Activated naive CD4-positive, alpha-beta T cell treated with Interleukin-2 at 50 U/mL for 16 hours (primary cell): ENCODE results near the gene MAML1.
"Not testable (repeated sequence)": the region's sequence is repeated elsewhere in the genome, so short reads cannot be mapped to it uniquely, and the experiment has no call there.

Experiments
- DNase-seq: peaks from one replicate; pipeline ENCODE4 v3.0.0-alpha.2; 2020

The MAML1 gene

DNA sequence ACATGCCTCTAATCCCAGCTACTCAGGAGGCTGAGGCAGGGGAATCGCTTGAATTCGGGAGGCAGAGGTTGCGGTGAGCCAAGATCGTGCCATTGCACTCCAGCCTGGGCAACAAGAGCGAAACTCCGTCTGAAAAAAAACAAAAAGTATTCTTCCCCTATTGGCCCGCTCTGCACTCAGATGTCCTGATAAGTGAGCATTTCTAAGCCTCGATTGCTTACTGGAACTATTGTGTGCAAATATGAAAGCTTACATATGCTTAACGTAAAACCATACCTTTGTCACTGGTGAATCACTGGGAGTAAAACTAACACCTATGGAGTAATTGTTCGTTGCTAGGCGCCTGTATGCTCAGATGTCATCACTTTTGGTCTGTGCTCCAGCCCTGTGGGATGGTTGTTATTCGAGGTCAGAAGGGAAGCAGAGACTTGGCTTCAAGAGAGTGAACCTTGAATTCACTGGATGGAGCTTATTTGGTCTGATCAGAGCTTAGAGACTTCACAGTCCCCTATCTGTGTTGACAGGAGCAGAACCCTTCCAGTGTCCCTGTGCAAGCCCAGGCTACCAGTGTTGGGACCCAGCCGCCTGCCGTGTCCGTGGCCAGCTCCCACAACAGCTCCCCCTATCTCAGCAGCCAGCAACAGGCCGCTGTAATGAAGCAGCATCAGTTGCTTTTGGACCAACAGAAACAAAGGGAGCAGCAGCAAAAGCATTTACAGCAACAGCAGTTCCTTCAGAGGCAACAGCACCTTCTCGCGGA lies 35.9 kb downstream of the MAML1 start:
- DNase-seq, result no peak

GRCh38 chr5:179769271-179769670 lies 36.6 kb downstream of the MAML1 start:
- no peak for DNase-seq

GRCh38 chr5:179769796-179770195 lies 37.2 kb downstream of the MAML1 start:
- no peak for DNase-seq

DNA sequence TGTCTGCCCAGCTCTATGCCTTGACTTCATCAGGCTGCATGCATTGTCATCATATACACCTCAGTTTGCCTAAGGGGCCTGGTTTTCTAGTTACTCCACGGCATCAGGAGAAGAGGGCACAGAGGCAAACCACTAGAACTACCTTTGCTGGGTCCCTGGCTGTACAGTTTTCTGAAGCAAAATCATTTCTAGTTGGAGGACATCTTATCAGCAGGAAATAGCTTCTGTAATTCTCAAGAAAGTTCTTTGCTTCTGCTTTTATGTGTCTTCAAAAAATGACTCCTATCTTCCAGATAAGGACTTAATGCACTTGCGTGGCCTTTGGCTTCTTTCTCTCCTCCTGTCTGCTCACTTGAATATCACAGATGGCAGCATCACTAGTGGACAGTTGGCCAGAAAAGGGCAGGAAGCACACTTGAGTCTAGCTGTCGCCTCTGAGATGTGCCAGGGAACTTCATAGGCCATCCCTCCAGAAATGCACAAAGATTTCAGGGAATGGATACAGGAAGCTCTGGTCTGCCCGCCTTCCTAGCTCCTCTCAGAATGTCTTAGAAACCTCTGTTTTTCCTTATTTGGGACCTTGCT lies 38.8 kb downstream of the MAML1 start:
- DNase-seq, result no peak

GRCh38 chr5:179772351-179772750 lies 39.7 kb downstream of the MAML1 start:
- no peak for DNase-seq

- DNase-seq, result no peak
These were observed 41.0 kb downstream of the MAML1 start for GRCh38 chr5:179773686-179774040.

DNA sequence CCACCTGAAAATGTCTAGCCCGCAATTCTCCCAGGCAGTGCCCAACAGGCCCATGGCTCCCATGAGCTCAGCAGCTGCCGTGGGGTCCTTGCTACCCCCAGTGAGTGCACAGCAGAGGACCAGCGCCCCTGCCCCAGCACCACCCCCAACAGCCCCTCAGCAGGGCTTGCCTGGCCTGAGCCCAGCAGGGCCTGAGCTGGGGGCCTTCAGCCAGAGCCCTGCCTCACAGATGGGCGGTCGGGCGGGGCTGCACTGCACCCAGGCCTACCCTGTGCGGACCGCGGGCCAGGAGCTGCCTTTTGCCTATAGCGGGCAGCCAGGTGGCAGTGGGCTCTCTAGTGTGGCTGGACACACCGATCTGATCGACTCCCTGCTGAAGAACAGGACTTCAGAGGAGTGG lies 41.8 kb downstream of the MAML1 start:
- DNase-seq, result no peak

- DNase-seq, result no peak
These were observed 43.9 kb downstream of the MAML1 start for GRCh38 chr5:179776411-179776938.

- no peak for DNase-seq
These were observed 44.8 kb downstream of the MAML1 start for GRCh38 chr5:179777456-179777855.

DNA sequence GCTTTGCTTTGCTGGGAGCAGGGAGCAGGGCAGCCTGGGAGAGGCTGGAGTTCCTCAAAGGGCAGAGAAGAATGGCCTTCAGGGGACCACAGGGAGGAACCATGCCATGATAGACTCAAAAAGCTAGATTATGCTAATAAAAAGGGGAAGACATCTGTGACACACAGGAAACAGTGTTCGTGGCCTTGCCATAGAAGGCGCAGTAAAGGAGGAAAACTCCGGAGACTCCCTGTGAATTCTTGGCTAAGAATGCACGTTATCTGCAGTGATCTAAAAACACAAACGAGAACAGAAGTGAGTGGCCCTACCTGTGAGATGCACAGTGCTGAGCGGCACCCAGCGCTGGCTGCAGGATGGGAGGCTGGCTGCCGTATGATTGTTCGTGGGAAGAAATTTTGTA lies 45.3 kb downstream of the MAML1 start:
- DNase-seq, result no peak

GRCh38 chr5:179778591-179778990 lies 46.0 kb downstream of the MAML1 start:
- DNase-seq, result no peak

DNA sequence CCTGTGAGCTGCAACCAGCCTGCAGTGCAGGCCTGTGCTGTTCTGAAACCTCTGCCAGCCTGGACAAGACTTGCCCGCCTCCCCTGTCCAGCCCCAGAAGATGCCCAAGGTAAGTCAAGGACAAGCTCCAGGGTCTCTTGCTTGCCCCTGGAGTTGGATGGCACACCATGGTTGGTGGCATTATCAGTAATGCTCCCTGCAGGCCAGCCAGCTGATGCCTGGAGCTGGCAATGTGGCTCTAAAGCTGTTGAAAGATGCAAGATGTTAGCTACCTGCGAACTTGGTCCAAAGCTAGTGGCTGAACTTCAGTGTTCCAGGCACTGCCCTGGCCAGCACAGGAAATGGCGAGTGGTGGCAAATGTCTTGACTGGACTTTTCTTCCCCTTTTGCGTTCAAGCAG lies 47.2 kb downstream of the MAML1 start:
- DNase-seq, result no peak

GRCh38 chr5:179780362-179780761 lies 47.7 kb downstream of the MAML1 start:
- no peak for DNase-seq

GRCh38 chr5:179781846-179782245 lies 49.2 kb downstream of the MAML1 start:
- no peak for DNase-seq

DNA sequence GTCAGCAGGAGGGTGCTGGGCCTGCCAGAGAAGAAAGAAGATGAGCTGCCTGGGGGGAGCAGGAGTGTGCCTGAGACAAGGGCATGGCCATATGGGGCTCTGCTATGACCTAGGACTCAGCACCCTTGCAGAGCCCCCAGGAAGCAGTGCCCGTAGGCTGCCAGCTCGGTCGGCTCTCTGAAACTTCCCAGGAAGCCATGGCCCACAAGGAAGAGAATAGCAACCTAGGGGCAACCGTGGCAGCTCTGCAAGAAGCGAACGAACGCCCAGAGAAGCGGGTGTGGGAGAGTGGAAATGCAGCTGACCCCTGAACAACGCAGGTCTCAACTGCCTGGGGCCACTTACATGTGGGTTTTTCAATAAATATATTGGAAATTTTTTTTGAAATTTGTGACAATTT lies 50.5 kb downstream of the MAML1 start:
- DNase-seq, result no peak

GRCh38 chr5:179786861-179787260 lies 54.2 kb downstream of the MAML1 start:
- DNase-seq, result no peak

- no peak for DNase-seq
These were observed 55.7 kb downstream of the MAML1 start for GRCh38 chr5:179788193-179788854.

DNA sequence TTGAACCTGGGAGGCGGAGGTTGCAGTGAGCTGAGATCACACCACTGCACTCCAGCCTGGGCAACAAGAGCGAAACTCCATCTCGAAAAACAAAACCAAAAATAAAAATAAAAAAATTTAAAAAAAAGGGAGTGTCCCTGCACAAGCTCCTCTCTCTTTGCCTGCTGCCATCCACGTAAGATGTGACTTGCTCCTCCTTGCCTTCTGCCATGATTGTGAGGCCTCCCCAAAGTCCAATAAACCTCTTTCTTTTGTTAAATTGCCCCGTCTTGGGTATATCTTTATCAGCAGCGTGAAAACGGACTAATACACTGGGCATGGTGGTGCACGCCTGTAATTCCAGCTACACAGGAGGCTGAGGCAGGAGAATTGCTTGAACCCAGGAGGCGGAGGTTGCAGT lies 56.7 kb downstream of the MAML1 start:
- DNase-seq, result not testable (repeated sequence)

DNA sequence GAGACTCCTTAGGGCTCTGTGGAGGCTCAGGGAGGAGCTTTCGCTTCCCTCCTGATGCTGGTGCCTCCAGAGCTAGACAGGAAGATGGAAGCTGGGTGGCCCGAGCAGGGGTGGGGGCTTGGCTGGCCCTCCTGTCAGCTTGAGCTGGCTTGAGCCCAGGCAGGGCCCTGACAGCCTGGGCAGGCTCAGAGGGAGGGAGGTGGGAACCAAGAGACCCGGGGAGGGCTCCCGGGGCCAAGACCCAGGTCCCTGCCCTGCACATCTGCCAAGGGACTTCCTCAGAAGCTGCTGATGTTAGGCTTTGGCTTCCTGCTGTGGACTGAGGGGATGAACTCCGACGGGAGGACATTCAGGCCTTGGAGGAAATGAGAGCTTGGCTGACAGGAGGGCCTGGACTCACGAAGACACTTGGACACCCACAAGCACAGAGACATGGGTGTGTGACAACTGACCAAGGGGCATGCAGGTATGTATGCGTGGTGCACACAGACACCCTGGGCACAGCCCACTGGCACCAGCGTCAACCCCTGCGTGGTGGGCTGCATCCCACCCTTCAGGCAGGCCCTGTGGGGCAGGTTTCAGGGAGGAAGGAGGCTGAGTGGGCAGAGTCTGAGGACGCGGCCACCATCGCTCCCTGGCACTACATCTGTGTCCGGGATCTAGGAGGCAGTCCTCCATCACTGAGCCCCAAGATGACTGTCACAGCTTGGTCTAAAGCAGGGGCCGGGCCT lies 59.4 kb downstream of the MAML1 start:
- no peak for DNase-seq

DNA sequence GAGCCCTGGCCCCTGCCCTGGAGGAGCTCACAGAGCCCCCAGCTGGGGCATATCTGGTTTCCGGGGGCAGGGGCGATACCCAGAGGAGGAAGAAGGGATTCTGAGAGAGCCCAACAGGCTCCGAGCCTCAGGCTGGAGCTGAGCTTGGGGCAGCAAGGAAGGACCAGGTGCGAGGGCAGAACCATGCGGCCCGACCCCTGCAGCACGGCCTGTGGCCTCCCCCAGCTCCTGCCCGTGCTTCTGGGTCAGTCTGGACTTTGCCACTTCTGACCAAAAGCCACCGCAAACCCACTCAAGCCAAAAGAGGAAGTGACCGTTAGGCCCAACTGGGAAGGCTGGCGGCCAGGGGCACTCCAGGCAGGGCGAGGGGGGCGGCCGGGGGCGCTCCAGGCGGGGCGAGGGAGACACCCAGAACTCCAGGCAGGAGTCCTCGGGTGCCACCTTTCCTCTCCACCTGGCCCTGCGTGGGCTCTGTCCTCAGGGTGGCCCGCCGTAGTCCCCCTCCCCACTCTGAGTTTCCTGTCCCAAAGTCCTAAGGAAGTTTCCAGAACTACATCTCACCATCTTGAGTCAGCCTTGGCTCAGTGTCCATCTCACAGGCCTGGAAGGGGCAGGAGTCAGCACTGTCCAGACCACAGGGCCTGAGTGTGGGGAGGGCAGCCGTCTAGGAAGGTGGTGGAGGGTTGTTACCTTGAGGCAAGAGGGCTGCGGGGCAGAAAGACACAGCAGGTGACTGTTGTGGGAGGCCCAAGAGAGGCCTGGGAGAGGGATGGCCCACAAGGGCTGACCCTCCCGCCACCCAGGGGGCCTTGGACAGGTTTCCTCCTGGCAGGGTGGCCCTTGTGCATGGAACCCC lies 60.2 kb downstream of the MAML1 start:
- no peak for DNase-seq

DNA sequence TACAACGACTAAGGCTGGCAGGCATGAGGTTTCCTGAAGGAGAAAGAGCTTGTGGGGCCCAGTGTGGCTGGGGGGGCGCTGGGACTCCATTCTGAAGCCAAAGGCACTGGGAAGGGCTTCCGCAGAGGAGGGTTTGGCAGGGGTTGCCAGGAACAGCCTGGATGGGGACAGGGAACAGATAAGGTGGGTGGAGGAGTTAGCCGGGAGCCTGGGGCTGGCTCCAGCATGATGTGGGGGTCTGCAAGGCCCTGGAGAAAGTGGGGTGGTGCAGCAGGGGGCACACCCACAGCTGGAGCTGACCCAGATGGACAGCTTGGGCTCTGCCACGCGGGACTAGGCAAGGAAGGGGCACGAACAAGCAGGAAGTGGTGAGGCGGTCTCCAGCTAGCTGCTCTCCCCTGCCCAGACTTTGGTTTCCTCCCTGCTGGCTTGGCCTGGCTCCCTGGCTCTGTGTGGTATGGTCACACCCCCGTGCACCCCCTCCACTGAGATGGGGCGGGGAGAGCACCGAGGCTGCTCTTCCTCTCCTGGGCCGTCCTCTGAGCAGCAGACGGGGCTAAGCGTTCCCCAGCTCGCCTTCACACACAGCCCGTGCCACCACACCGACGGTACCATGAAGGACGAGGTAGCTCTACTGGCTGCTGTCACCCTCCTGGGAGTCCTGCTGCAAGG lies 61.0 kb downstream of the MAML1 start, which contains the start of gene LTC4S:
TSS of gene LTC4S (plus strand) at position 519 of the 672 bp plus-strand sequence. CDS start at position 614, 95 bp downstream.
- peak; percentile 42 for DNase-seq

- no peak for DNase-seq
These were observed 61.5 kb downstream of the MAML1 start for GRCh38 chr5:179794171-179794570.
